Body of pancreas (tissue), 4 donors: ENCODE results near the gene WIPF2. TPM values are rescaled to one million over a fixed set of nuclear protein-coding genes. Genes with fewer than 3 reads are reported as not detected.

Experiments
- ATAC-seq: fragments of 150-250 bp; one replicate; pipeline ENCODE4 v1.9.1; 2016
- DNase-seq, 4 donors: peaks; one replicate each; pipeline ENCODE4 v3.0.0-alpha.2; 2019
- H3K27ac ChIP-seq, 4 donors: fragments of 200-600 bp; sonication (generic); 1 replicate in 3 of 4; 2 replicates in 1 of 4; pipeline versions ENCODE4 v1.5.1 to v1.6.1; 2016 to 2019; ENCODE audit warnings: mild to moderate bottlenecking in 1 of 4, mixed read lengths in 1 of 4, moderate library complexity in 1 of 4
- H3K27me3 ChIP-seq, 2 donors: fragments of 200-600 bp; sonication (generic); one replicate each; pipeline ENCODE4 v1.6.0; 2016; ENCODE audit warnings: mild to moderate bottlenecking in 1 of 2
- H3K36me3 ChIP-seq, 2 donors: fragments of 200-600 bp; sonication (generic); replicated peaks in 1 of 2; 2 replicates each; pipeline ENCODE4 v1.5.1; 2016; ENCODE audit warnings: low read depth in 2 of 2; ENCODE audit not compliant: insufficient read depth in 1 of 2
- H3K4me1 ChIP-seq: fragments of 200-600 bp; sonication (generic); one replicate; pipeline ENCODE4 v1.6.0; 2016
- H3K4me3 ChIP-seq, 2 donors: fragments of 200-600 bp; sonication (generic); 1 replicate in 1 of 2; 2 replicates in 1 of 2; pipeline ENCODE4 v1.5.1; 2016 to 2019
- H3K9me3 ChIP-seq, 3 donors: fragments of 200-600 bp; sonication (generic); 1 replicate in 2 of 3; 2 replicates in 1 of 3; pipeline ENCODE4 v1.5.1; 2016
- CTCF ChIP-seq, 7 experiments: fragments of 450-650 bp in 4 of 7; fragments of 200-600 bp in 3 of 7; sonication (generic) in 3 of 7; IDR thresholded peaks; one replicate each; pipeline ENCODE4 v1.5.1; 2016 to 2019; ENCODE audit warnings: antibody characterized with exemption in 7 of 7
- POLR2A ChIP-seq, 3 donors: fragments of 450-650 bp; IDR thresholded peaks; one replicate each; pipeline ENCODE4 v1.6.1; 2016; ENCODE audit warnings: antibody characterized with exemption in 3 of 3, mild to moderate bottlenecking in 2 of 3
- WGBS, 2 donors: methylation state at CpG; one replicate each; pipeline ENCODE4 v1.1.5; 2017; 5-methylcytosine and 5-hydroxymethylcytosine counted together
- intact Hi-C: fragments of 100-400 bp; cut with DNase I; formaldehyde crosslinking; loops from one replicate; pipeline ENCODE4 v1.15.1; 2023
- total RNA-seq, 2 donors: library from RNA; depleted of rRNA; stranded (reverse); fragments of >200 nt; gene quantifications; one replicate each; pipeline ENCODE4 v1.1.0, GENCODE V29; 2016

WIPF2 gene
- total RNA-seq, 2 donors from 2014 or later, result 4.9 to 7.5 TPM

DNA sequence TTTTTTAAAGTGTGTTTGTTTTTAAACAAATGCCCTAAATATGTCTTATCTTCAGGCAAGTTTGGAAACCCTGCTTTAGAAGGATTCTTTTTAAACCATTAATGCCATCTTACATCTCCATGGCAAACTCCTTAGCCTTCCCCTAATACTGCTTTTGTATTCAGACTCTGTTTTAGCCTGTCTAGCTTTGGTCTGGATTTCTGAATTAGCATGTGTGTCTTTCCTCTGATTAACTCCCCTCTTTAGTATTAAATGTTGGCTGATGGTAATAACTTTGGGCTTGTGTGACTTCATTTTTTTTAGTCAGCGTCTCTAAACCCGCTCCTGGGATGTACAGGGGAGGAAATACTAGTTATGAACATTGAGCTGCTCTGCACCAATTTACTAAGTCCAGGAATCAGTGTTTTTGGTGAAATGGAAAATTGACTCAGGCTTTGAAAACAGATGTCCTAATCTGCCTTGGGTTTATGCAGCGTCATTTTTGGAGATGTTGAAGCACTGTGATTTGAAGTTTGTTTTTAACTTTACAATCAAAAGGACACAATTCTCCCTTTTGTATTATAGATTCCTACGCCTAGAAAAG, 22.2 kb downstream of the WIPF2 start:
- H3K36me3 ChIP-seq, result no peaks in the 10 kb centered on the region
- DNase-seq (no peak), ATAC-seq (no peak)
- H3K9me3 ChIP-seq, result no peaks in the 10 kb centered on the region
- no peaks in the 10 kb centered on the region for H3K27me3 ChIP-seq
- TF ChIP-seq POLR2A (IDR thresholded peaks at IDR 0.05) (no peak), CTCF (IDR thresholded peaks at IDR 0.05) (no peak)
- H3K27ac ChIP-seq, result no peak overlapping the region
- intact Hi-C loops, result no loop called here
- H3K4me3 ChIP-seq, result no peak overlapping the region
- H3K4me1 ChIP-seq, result peaks cover 24% of the 10 kb centered on the region
- WGBS, 2 donors, result 74 to 79% methylated on average over 4 of the region's 4 CpGs

- no peak for ATAC-seq
- WGBS, 2 donors, result 71 to 74% methylated on average over 3 of the region's 3 CpGs
These were observed 23.7 kb downstream of the WIPF2 start for GRCh38 chr17:40242774-40243173.

DNA sequence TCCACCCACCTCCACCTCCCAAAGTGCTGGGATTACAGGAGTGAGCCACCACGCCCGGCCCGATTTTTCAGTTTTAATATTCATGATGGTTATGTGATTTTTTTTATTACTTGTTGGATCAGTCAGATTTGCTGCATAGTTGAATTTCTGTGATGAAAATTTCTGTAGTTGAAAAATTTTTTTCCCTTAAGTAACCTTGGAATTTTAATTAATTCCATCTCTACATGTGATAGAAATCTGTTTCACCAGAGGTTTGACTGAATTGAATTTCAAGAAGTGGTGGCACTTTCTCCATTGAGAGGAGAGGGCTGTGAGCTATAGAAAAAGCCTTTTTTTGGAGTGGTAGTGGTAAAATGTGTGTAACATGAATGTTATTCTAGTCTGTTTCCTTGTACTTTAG, 24.7 kb downstream of the WIPF2 start:
- no peaks in the 10 kb centered on the region for H3K36me3 ChIP-seq
- TF ChIP-seq POLR2A (IDR thresholded peaks at IDR 0.05), result no peak
- TF ChIP-seq CTCF (IDR thresholded peaks at IDR 0.05), result no peak
- H3K4me1 ChIP-seq, result peaks cover 18% of the 10 kb centered on the region
- 96 to 98% methylated on average over 3 of the region's 3 CpGs for WGBS, 2 donors
- H3K9me3 ChIP-seq, result no peaks in the 10 kb centered on the region
- no peaks in the 10 kb centered on the region for H3K27me3 ChIP-seq
- no peak for ATAC-seq
- no peak overlapping the region for H3K27ac ChIP-seq
- intact Hi-C loops, result no loop called here
- DNase-seq, result no peak
- no peak overlapping the region for H3K4me3 ChIP-seq

More at GRCh38 chr17:40242774-40243173, 23.7 kb downstream of the WIPF2 start:
- TF ChIP-seq CTCF (IDR thresholded peaks at IDR 0.05) (no peak), POLR2A (IDR thresholded peaks at IDR 0.05) (no peak)
- no peaks in the 10 kb centered on the region for H3K9me3 ChIP-seq
- no peak overlapping the region for H3K4me3 ChIP-seq
- intact Hi-C loops, result no loop called here
- peaks cover 14% of the 10 kb centered on the region for H3K4me1 ChIP-seq
- DNase-seq, result no peak
- no peaks in the 10 kb centered on the region for H3K36me3 ChIP-seq
- no peaks in the 10 kb centered on the region for H3K27me3 ChIP-seq
- H3K27ac ChIP-seq, result no peak overlapping the region

DNA sequence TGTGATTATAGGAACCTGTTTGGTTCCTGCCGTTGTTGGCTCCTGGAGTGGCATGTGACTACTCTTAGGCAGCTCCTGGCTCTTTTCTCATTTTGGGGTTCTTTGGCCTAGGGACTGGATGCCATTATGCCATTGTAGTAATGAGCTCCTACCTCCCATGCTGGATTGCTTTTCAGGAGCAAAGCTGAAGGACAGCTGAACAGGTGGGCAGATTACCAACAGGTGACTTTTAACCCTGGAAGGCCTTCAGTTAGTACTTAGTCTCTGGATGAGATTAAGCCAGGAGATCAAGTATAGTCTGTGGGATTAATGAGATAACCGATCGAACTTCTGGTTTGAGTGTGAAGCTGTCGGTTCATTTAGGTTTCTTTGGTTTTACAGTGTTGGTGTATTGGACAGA, 25.2 kb downstream of the WIPF2 start:
- no peak overlapping the region for H3K4me3 ChIP-seq
- 47 to 62% methylated on average over 4 of the region's 4 CpGs for WGBS, 2 donors
- ATAC-seq (no peak), DNase-seq (no peak)
- H3K9me3 ChIP-seq, result no peaks in the 10 kb centered on the region
- H3K4me1 ChIP-seq, result peaks cover 18% of the 10 kb centered on the region
- H3K27ac ChIP-seq, result no peak overlapping the region
- intact Hi-C loops, result no loop called here
- no peaks in the 10 kb centered on the region for H3K36me3 ChIP-seq
- H3K27me3 ChIP-seq, result no peaks in the 10 kb centered on the region
- TF ChIP-seq CTCF (IDR thresholded peaks at IDR 0.05) (no peak), POLR2A (IDR thresholded peaks at IDR 0.05) (no peak)

DNA sequence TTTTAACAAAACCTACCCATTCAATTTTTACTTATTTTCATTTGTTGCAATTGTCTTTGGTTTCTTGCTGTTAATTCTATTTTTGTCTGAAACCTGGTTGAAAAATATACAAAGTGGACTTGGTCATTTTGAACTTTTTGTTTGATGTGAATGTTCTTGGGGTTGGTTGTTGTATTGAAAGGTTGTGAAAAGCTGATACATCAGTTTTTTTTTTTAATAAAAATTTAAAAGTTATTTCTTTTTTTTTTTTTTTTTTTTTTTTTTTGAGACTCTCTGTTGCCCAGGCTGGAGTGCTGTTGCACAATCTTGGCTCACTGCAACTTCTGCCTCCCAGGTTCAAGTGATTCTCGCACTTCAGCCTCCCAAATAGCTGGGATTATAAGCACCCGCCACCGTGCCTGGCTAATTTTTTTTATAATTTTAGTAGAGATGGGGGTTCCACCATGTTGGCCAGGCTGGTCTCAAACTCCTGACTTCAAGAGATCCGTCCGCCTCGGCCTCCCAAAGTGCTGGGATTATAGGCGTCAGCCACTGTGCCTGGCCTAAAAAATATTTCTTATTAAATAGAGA, 28.9 kb downstream of the WIPF2 start:
- Histone ChIP-seq H3K27me3 (no peaks in the 10 kb centered on the region), H3K36me3 (no peaks in the 10 kb centered on the region), H3K27ac (no peak overlapping the region), H3K4me3 (no peak overlapping the region), H3K9me3 (no peaks in the 10 kb centered on the region), H3K4me1 (peaks cover 31% of the 10 kb centered on the region)
- WGBS, 2 donors, result 75 to 77% methylated on average over 7 of the region's 7 CpGs
- peak in 1 of 4 donors; percentile 9 for DNase-seq
- no peak for ATAC-seq
- TF ChIP-seq CTCF (IDR thresholded peaks at IDR 0.05), result no peak
- TF ChIP-seq POLR2A (IDR thresholded peaks at IDR 0.05), result no peak
- intact Hi-C loops, result no loop called here
